HepG2 (cell line): ENCODE data around the gene FAM117A. TPM values are rescaled to one million over a fixed set of nuclear protein-coding genes. Genes with fewer than 3 reads are reported as not detected.

Experiments used
- BRF2 ChIP-seq: sonication (generic); formaldehyde crosslinking; IDR thresholded peaks from 2 replicates; pipeline ENCODE4 v1.8.1; 2022; ENCODE audit warnings: mild to moderate bottlenecking, missing genetic modification reagents
- CEBPB ChIP-seq: IDR thresholded peaks from 2 replicates; pipeline ENCODE4 v1.6.1; 2011; ENCODE audit warnings: low read depth, low read length, improper control_type of control experiment, borderline replicate concordance
- HNF4A ChIP-seq: sonication (generic); formaldehyde crosslinking; IDR thresholded peaks from 2 replicates; pipeline ENCODE4 v1.4.0; 2020; ENCODE audit warnings: missing genetic modification reagents
- JUND ChIP-seq: sonication (generic); formaldehyde crosslinking; IDR thresholded peaks from 2 replicates; pipeline ENCODE4 v1.8.0; 2022; ENCODE audit warnings: mild to moderate bottlenecking, missing genetic modification reagents
- KIAA2018 ChIP-seq: sonication (generic); formaldehyde crosslinking; IDR thresholded peaks from 2 replicates; pipeline ENCODE4 v1.5.0; 2020; ENCODE audit warnings: mild to moderate bottlenecking, missing genetic modification reagents, borderline replicate concordance
- PLRG1 ChIP-seq: fragments of 450-650 bp; conservative IDR thresholded peaks from 2 replicates; pipeline ENCODE4 v1.6.1; 2016
- REXO4 ChIP-seq: sonication (generic); formaldehyde crosslinking; IDR thresholded peaks from 2 replicates; pipeline ENCODE4 v1.8.0; 2022; ENCODE audit warnings: missing genetic modification reagents, mild to moderate bottlenecking, borderline replicate concordance
- TFE3 ChIP-seq: IDR thresholded peaks from 2 replicates; pipeline ENCODE4 v1.6.1; 2016
- ZNF230 ChIP-seq: sonication (generic); formaldehyde crosslinking; IDR thresholded peaks from 2 replicates; pipeline ENCODE4 v1.4.0; 2020; ENCODE audit warnings: mild to moderate bottlenecking, missing genetic modification reagents
- ZNF30 ChIP-seq: sonication (generic); formaldehyde crosslinking; IDR thresholded peaks from 2 replicates; pipeline ENCODE4 v1.5.0; 2020; ENCODE audit warnings: mild to moderate bottlenecking, missing genetic modification reagents
- ZNF460 ChIP-seq: sonication (generic); formaldehyde crosslinking; IDR thresholded peaks from 2 replicates; pipeline ENCODE4 v1.5.1; 2020; ENCODE audit warnings: missing genetic modification reagents, mild to moderate bottlenecking, borderline replicate concordance
- ZNF770 ChIP-seq: sonication (generic); formaldehyde crosslinking; IDR thresholded peaks from 2 replicates; pipeline ENCODE4 v1.5.0; 2020; ENCODE audit warnings: mild to moderate bottlenecking, missing genetic modification reagents
- ZNF775 ChIP-seq: sonication (generic); formaldehyde crosslinking; IDR thresholded peaks from 2 replicates; pipeline ENCODE4 v1.4.0; 2020; ENCODE audit warnings: missing genetic modification reagents, mild to moderate bottlenecking, moderate library complexity, borderline replicate concordance
- ZNF782 ChIP-seq: sonication (generic); formaldehyde crosslinking; IDR thresholded peaks from 2 replicates; pipeline ENCODE4 v1.4.0; 2020; ENCODE audit warnings: missing genetic modification reagents, mild to moderate bottlenecking, borderline replicate concordance
- polyA plus RNA-seq, 8 experiments: library from polyadenylated mRNA; depleted of rRNA in 3 of 8; stranded (reverse) in 7 of 8; unstranded in 1 of 8; fragments of >200 nt; fragmentation: Illumina TruSeq in 4 of 8; extraction: Trizol in 4 of 8; gene quantifications; 2 replicates each; pipeline versions ENCODE4 v1.2.1 to v1.2.3, GENCODE V29; 2011 to 2016; ENCODE audit warnings: low read depth in 4 of 8, missing spikeins in 1 of 8, mixed read lengths in 1 of 8; ENCODE audit not compliant: insufficient read depth in 1 of 8
- total RNA-seq, 5 experiments: library from RNA; depleted of rRNA; stranded (reverse); fragments of >200 nt; fragmentation: Illumina TruSeq; extraction: Trizol; gene quantifications; 2 replicates each; pipeline ENCODE4 v1.2.3, GENCODE V29; 2016; ENCODE audit warnings: low read depth in 1 of 5

The FAM117A gene
- total and polyA plus RNA-seq, 2 of the 13 experiments (the other 11 are each of a cell fraction or from before 2014, with no cell fraction given): 12.1 to 19.8 TPM

GRCh38 chr17:49734515-49735490 is 29.1 kb downstream of the FAM117A start (continued):
- TF ChIP-seq ZNF770 (CRISPR knock-in tag): peak; percentile 87; the same call in 1 of the 2 replicates
- no peak for TF ChIP-seq REXO4
- no peak for TF ChIP-seq PLRG1
- TF ChIP-seq JUND: no peak
- no peak for TF ChIP-seq ZNF775 (CRISPR knock-in tag)
- peak; percentile 86 for TF ChIP-seq ZNF460 (CRISPR knock-in tag)
- TF ChIP-seq BRF2: no peak
- TF ChIP-seq ZNF230 (CRISPR knock-in tag): no peak
- no peak for TF ChIP-seq KIAA2018 (CRISPR knock-in tag)
- TF ChIP-seq ZNF782: no peak
- peak; percentile 84 for TF ChIP-seq HNF4A
- TF ChIP-seq TFE3 (CRISPR knock-in tag): 0 out of 2 replicates have a peak, but pooled peaks have one; percentile 25
- TF ChIP-seq CEBPB: peak; percentile 99
- TF ChIP-seq ZNF30 (CRISPR knock-in tag): no peak
